GM19193 (cell line): ENCODE measurements around the gene MAPRE2.

Experiments used
- POLR2A ChIP-seq: IDR thresholded peaks from 4 replicates; pipeline ENCODE4 v1.6.1; 2011; ENCODE audit not compliant: insufficient read depth, insufficient read length; ENCODE audit errors: extremely low read depth

MAPRE2 gene

DNA sequence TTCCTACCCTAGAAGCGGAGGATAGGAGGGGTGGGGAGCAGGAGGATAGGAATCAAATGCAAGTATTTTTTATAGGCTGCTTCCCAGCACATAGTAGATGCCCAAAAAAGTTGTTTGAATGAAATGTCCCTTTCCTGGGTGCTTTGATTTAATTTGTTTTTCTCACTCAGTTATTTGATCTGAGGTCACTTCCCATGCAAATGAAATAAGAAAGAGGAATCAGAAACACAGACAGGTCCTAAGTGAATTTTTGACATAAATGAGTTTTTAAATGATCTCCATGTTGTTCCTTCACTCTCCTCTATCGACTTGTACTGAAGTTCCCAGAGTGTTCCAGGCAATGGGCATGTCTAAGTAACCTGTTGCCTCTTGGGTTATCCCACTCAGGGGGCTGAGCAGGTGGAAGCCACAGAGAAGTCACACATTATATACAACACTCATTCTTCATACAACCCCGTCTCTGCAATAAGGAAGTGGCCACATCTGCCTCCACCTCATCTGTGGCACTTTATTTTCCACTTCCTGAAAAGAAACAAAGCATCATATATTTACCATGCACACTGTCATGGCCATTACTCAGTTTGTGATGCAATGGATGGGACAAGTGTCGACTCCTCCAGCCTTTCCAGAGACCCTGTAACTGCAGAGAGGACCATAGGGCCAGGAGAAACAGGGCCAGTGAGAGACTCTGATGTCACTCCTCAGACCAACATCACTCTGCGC is 117.7 kb downstream of the MAPRE2 start:
- no peak for TF ChIP-seq POLR2A

DNA sequence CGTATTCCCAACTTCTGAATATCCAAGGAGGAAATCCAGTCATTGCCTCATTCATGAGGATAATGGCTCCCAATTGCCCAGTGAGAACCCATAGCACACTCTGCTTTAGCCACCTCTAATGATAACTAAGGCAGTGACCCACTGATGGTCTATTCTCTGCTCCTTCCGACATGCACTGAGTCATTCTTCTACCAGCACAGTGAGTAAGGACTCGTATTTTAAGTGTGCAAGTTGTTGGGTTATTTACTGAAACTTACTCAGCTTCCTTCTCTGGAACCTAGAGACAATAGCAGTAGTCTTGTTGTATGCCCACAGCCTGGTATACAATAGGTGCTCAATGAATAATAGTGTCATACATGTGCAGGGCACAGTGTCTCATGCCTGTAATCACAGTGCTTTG is 118.6 kb downstream of the MAPRE2 start:
- TF ChIP-seq POLR2A: no peak

DNA sequence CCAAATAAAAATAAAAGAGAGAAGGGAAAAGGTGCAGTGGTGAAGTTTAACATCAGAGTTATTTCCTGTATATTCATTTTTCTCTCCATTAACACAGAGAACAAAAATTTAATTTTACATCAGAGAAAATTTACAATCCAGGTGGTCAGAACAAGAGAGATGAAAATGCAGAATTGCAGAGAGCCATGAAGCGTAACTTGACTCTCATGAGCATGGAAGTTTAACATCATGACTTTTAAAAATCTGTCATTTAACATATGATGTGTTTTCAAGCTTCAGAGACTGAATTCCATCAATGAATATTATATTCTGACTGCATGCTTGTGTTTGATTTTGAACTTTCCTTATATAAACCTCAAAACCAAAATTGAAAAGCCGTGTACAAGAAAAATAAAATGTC is 120.3 kb downstream of the MAPRE2 start:
- no peak for TF ChIP-seq POLR2A

DNA sequence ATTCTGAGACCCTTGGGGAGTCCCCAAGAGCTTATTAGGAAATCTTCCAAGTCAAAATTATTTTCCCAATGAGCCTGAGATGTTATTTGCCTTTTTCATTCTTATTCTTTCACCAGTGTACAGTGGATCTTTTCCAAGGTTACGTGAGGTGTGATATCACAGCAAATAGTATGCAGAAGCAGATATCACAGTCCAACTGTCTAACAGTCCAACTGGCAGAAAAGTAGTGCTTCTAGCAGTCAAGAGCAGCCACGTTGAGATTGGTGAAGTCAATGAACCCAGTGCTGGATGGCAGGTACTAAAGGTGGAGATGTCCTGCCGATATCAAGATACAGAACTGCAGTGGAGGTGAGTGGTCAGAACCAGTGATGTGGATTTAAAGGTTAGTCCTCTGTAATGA is 120.7 kb downstream of the MAPRE2 start:
- TF ChIP-seq POLR2A: no peak

DNA sequence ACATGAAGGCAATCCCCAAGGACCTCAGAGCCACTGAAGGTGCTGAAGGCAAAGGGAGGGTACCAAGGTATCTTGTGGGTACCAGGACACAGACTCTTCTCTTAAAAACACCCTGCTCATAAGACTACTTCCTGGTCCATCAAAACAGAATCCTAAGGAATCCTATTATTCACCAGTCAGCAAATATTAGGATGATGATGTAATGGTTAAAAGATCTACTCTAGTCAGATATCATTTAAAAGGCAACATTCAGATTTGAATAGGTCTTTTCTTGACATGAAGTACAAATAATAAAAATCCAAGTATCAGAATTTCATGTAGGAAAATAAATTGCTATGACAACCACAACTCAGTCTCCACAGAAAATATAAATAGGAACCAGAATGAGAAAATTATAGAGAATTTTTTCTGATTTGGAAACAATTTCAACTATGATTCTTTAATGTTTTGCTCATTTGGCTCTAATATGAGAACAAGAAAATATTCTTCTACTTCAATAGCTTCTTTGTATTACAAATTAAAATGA is 121.9 kb downstream of the MAPRE2 start:
- no peak for TF ChIP-seq POLR2A

DNA sequence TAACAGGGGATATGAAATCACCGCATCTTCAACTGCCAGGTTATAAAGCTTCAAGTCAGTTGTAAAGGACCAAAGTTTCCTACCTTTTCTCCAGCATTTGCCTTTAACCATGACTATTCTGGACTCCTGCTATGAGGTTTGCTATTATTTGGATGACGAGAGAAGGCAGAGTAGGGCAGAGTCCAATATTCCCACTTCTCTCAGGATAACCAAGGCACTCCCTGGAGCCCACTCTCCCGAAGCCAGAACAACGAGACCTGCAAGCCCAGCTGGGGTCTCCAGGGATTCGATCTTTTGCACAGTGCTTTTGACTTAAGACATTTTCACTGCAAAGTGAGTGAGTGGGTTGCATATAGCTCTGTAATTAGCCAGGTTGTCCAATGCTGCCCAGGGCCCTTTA is 122.5 kb downstream of the MAPRE2 start:
- TF ChIP-seq POLR2A: no peak

DNA sequence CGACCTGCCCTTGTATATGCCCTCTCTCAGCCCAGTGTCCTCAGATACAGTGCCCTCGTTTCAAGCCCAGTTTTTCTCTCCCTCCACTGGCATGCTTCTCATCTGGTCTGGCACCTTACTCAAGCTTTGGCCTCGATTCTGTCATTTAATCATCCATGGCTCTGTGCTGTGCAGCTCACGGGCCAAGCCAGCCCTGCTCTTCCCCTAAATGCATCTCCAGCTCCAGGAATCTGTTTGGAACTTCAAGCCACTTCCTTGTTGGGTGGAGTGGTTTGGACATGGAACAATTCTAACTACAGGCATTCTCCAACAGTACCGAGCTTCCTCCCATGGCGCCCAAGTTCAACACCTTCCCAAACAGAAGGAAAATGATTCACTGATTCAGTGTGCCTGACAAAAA is 122.9 kb downstream of the MAPRE2 start:
- TF ChIP-seq POLR2A: no peak

DNA sequence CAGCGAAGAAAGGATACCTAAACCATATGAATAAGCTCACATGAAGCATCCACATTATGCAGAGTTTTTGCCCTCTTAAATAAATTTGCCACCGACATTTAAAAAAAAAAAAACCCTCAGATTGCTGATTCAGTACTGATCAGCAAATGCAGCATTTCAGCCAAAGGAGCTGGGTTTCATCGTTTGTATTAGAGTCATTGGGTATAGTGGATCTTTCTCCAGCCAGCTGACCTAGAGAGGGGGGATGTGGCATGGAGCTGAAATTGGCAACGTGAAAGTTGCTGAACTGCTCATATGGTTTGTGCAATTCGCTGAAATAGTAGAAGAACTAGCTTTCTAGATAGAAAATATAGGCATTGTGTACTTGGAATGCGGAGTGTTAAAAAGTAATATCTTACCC is 126.1 kb downstream of the MAPRE2 start:
- TF ChIP-seq POLR2A: no peak

DNA sequence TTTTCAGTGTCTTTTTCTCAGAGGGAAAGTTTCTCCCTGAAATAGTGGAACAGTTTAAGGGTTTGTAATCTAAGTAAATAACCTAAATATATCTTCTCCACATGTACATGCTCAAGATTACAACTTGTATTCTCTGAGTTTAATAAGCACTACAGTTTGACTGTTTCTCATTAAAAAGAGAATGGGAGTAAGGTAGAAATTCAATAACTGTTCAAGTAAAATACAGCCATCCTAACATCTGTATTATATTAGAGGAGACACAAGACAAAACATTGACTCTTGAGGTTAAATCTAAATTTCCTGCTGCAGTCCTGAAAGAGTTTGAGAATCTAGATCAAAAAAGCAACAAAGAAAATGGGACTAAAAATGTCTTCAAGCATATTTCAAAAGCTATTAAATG is 126.6 kb downstream of the MAPRE2 start:
- TF ChIP-seq POLR2A: no peak

DNA sequence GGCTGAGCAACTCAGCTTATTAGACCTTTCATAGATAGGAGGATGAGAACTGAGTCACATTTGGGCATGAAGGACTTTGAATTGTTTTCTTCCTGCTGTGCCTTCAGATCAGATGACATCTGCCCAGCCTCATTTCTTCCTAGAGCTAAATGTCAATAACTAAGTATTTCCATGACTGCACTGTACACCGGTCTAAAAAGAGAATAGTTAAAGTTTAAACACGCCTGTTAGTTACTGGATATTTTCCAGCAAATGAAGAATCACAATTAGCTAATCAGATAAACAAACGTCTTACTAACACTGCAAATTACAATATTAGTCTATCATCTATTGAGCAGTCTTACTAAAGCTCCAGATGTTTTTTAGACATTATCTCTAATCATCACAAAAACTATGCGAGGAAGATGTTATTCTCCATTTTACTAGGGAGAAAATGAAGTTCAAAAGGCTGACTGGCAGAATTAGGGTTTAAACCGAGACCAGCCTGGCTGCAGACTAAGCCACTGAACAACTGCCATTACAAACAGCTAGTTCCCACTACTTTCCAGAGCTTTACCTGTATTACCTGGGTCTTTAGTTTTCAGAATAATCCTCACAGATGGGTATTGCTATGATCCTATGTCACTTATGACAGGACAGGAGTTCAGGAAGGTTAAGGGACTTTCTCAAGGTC is 130.2 kb downstream of the MAPRE2 start:
- no peak for TF ChIP-seq POLR2A

DNA sequence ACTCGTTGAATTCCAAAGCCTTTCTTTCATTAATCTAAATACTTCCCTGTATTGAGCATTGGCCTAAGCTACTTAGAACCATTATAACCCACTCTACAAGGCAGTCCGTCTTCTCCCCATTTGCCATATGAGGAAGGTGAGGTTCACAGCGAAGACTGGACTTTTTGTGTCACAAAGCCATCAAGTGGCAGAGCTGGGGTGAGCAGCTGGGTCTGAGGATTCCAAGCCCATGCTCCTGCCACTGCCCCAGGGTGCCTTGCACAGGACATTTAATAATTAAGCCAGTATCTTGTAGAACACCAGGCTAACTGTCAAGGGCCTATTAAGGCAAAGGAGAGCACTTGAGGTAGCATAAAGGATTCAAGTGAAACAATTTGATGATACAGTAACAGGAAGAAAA is 130.8 kb downstream of the MAPRE2 start:
- no peak for TF ChIP-seq POLR2A

DNA sequence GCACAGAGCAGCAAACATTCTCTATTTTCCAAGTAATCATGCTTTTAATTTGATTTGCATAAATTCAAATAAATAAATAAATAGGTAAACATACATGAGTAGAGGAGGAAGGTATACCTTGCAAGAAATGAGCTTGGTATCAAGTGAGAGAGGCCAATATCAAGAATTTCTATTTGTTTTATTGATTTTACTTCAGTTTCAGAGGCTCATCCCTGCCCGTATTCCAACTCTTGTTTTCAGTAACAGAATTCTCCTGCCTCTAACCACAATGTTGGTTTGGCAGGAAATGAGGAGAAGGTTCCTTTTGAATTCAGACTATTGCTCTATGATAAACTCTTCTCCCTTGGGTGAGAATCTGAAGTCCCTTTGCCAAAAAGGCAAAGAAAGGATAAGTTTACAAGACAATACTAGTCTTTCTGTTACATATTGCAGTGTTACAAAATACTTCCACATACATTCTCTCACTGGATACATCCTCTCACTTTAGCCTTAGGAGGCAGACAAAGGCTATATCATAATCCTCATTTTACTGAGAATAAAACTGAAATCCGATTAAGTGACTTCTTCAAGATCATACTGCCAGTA is 131.3 kb downstream of the MAPRE2 start:
- no peak for TF ChIP-seq POLR2A

DNA sequence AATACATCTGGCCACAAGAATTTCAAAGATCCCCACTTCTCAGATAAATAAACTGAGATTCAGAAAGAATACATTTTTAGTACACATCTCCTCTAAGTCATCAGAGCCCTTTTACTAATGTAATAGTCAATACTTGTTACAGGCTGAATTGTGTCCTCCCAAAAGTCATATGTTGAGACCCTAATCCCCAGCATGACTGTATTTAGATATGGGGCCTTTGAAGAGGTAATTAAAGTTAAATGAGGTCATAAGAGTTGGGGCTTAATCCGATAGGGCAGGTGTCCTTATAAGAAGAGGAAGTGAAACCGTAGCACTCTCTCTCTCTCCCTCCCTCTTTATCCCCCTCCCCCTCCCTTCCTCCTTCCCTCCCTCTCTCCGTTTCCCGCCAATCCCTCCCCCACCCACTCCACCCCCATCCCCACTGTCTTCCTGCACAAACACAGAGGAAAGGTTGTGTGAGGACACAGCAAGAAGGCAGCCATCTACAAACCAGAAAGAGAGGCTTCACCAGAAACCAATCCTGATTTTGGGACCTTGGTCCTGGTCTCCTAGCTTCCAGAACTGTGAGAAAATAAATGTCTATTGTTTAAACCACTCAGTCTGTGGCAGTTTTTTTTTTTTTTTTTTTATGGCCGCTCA is 133.0 kb downstream of the MAPRE2 start:
- TF ChIP-seq POLR2A: no peak

DNA sequence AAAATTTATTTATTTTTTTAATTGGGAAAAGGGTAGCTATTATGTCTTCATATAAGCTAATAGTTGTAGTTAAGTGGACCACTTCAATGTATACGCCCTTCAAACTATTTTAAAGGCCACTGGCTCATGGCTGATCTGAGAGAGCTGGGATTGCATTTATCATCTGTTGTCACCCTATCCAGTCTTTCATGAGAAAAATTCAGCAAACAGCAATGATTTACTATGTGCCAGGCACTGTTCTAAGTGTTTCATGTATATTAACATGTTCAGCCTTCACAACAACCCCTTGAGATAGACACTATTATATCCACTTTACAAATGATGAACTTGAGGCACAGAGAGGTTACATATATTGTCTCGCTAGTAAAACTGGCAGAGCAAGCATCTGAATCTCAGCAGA is 133.5 kb downstream of the MAPRE2 start:
- TF ChIP-seq POLR2A: no peak

DNA sequence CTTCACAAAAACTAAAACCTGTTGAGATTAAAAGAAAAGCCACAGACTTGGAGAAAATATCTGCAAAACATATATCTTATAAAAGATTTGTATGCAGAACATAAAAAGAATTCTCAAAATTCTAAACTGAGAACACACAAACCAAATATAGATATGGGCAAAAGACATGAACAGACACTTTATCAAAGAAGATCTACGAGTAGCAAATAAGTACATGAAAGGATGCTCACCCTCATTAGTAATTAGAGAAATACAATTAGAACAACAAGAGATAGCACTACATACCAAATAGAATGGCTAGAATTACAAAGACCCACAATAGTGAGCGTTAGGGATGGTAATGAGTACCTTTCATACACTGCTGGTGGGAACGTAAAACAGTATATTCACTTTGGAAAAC is 135.7 kb downstream of the MAPRE2 start:
- no peak for TF ChIP-seq POLR2A
